ENCODE measurements around the gene AHSP.
"Not testable (repeated sequence)": the region's sequence is repeated elsewhere in the genome, so short reads cannot be mapped to it uniquely, and the experiment has no call there.

Gene AHSP

GRCh38 chr16:31568577-31569359 lies 41.1 kb downstream of the AHSP start:
- in situ Hi-C loops (cut with MboI; ENCODE audit: low pct_unique_long_range_greater_than_20kb, low sequenced_read_pairs, unreplicated experiment) = no loop called here
- no peak for TF ChIP-seq CTCF (IDR thresholded peaks at IDR 0.05; ENCODE audit: extremely low read depth, insufficient read depth, missing control alignments)
- no peak for DNase-seq (ENCODE audit: low spot score)

GRCh38 chr16:31569360-31569717 lies 41.6 kb downstream of the AHSP start:
- TF ChIP-seq CTCF (IDR thresholded peaks at IDR 0.05; ENCODE audit: extremely low read depth, insufficient read depth, missing control alignments) = no peak
- DNase-seq (ENCODE audit: low spot score) = no peak
- in situ Hi-C loops (cut with MboI; ENCODE audit: low pct_unique_long_range_greater_than_20kb, low sequenced_read_pairs, unreplicated experiment) = no loop called here

- no peak for TF ChIP-seq CTCF (IDR thresholded peaks at IDR 0.05; ENCODE audit: extremely low read depth, insufficient read depth, missing control alignments)
- no peak for DNase-seq (ENCODE audit: low spot score)
- in situ Hi-C loops (cut with MboI; ENCODE audit: low pct_unique_long_range_greater_than_20kb, low sequenced_read_pairs, unreplicated experiment) = no loop called here
Observed at GRCh38 chr16:31572821-31573220, 45.1 kb downstream of the AHSP start.

GRCh38 chr16:31574159-31574558 lies 46.5 kb downstream of the AHSP start:
- DNase-seq (ENCODE audit: low spot score); in situ Hi-C loops (cut with MboI; ENCODE audit: low pct_unique_long_range_greater_than_20kb, low sequenced_read_pairs, unreplicated experiment): not testable (repeated sequence)

GRCh38 chr16:31577411-31577810 lies 49.7 kb downstream of the AHSP start:
- no peak for DNase-seq (ENCODE audit: low spot score)
- no peak for TF ChIP-seq CTCF (IDR thresholded peaks at IDR 0.05; ENCODE audit: extremely low read depth, insufficient read depth, missing control alignments)
- in situ Hi-C loops (cut with MboI; ENCODE audit: low pct_unique_long_range_greater_than_20kb, low sequenced_read_pairs, unreplicated experiment) = no loop called here

Measured in GM13977 (cell line).